Measurements from ENCODE around the gene RPL15.

DNA sequence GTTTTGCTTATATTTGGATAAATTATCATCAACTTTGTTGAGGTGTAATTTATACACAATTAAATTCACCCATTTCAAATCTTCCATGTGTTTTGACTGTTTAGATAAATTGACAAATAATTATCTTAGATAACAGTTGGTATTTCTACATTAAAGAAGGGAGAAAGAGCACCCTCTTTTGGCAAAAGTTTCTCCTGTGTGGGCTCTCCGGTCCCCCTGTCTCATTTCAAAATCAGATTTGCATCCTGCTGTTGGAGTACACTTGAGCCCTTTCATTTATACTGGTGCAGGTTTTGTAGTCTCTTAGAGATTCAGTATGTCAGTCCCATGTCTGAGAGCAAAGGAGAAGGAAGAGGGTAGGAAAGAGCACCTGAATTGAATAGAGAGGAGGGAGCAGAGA lies 49.5 kb upstream of the RPL15 start:
- TF ChIP-seq, protein P1, sequence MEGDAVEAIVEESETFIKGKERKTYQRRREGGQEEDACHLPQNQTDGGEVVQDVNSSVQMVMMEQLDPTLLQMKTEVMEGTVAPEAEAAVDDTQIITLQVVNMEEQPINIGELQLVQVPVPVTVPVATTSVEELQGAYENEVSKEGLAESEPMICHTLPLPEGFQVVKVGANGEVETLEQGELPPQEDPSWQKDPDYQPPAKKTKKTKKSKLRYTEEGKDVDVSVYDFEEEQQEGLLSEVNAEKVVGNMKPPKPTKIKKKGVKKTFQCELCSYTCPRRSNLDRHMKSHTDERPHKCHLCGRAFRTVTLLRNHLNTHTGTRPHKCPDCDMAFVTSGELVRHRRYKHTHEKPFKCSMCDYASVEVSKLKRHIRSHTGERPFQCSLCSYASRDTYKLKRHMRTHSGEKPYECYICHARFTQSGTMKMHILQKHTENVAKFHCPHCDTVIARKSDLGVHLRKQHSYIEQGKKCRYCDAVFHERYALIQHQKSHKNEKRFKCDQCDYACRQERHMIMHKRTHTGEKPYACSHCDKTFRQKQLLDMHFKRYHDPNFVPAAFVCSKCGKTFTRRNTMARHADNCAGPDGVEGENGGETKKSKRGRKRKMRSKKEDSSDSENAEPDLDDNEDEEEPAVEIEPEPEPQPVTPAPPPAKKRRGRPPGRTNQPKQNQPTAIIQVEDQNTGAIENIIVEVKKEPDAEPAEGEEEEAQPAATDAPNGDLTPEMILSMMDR (IDR thresholded peaks at IDR 0.05), result peak in 1 of 3 experiments; percentile 7
- no peak for TF ChIP-seq POLR2A (IDR thresholded peaks at IDR 0.05; ENCODE audit: low read depth)

All from esophagus muscularis mucosa (tissue), 3 donors.